Lower leg skin (tissue), 4 donors: Measurements from ENCODE around the gene CBFA2T3. TPM values are rescaled to one million over a fixed set of nuclear protein-coding genes. Genes with fewer than 3 reads are reported as not detected.

Experiments
- DNase-seq, 2 donors: peaks; one replicate each; pipeline ENCODE4 v3.0.0-alpha.2; 2019; ENCODE audit warnings: low spot score in 2 of 2
- H3K4me3 ChIP-seq: fragments of 200-600 bp; sonication (generic); 2 replicates; pipeline ENCODE4 v1.5.1; 2017; ENCODE audit warnings: mild to moderate bottlenecking, low read depth; ENCODE audit not compliant: poor library complexity, severe bottlenecking
- POLR2A ChIP-seq, 2 donors: fragments of 450-650 bp; IDR thresholded peaks; one replicate each; pipeline ENCODE4 v1.6.1; 2016 to 2017; ENCODE audit warnings: antibody characterized with exemption in 2 of 2, mild to moderate bottlenecking in 1 of 2, moderate library complexity in 1 of 2
- WGBS, 2 donors: methylation state at CpG; one replicate each; pipeline ENCODE4 v1.1.5; 2018; 5-methylcytosine and 5-hydroxymethylcytosine counted together
- intact Hi-C: fragments of 100-400 bp; cut with DNase I; formaldehyde crosslinking; loops from one replicate; pipeline ENCODE4 v1.15.0; 2023; ENCODE audit warnings: low total_unique reads
- total RNA-seq, 4 donors: library from RNA; depleted of rRNA; stranded (reverse); fragments of >200 nt; gene quantifications; one replicate each; pipeline ENCODE4 v1.1.0, GENCODE V29; 2016
- TF ChIP-seq, protein P1 (sequence below), 3 donors: fragments of 450-650 bp; IDR thresholded peaks; one replicate each; pipeline ENCODE4 v1.5.1; 2016; ENCODE audit warnings: antibody characterized with exemption in 3 of 3, mild to moderate bottlenecking in 3 of 3, moderate library complexity in 2 of 3

The CBFA2T3 gene
- total RNA-seq, 4 donors from 2014 or later = 0.93 to 4.4 (median 2.9) TPM

DNA sequence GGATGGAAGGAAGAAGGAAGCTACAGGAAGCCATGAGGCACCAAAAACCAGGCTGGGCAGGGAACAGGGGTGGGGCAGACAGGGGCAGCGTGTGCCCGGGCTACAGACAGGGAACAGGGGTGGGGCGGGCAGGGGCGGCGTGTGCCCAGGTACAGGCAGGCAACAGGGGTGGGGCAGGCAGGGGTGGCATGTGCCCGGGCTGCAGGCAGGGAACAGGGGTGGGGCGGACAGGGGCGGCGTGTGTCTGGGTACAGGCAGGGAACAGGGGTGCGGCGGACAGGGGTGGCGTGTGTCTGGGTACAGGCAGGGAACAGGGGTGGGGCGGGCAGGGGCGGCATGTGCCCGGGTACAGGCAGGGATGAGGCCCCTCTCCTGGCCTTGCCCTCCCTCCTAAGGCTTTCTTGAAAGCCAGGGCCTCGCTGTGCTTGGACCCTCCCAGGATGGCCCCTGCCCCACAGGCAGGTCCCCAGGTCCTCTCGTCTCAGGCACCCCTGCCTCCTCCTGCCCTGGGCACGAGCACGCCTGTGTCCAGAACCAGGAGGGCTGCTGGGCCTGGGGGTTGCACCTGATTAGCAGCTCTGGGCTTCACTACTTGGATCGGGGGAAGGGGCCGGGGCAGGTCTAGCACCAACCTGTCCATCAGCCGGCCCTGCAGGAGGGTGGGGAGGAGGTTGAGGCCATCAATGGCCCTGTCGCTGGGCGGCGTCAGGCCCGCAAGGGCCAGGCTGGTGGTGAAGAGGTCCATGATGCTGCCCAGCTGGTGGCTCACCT lies 150.8 kb downstream of the CBFA2T3 start:
- WGBS, 2 donors = 75 to 83% methylated on average over 21 to 26 of the region's 26 CpGs
- intact Hi-C loops = no loop called here
- DNase-seq = no peak
- no peak for TF ChIP-seq POLR2A (IDR thresholded peaks at IDR 0.05)
- TF ChIP-seq, protein P1, sequence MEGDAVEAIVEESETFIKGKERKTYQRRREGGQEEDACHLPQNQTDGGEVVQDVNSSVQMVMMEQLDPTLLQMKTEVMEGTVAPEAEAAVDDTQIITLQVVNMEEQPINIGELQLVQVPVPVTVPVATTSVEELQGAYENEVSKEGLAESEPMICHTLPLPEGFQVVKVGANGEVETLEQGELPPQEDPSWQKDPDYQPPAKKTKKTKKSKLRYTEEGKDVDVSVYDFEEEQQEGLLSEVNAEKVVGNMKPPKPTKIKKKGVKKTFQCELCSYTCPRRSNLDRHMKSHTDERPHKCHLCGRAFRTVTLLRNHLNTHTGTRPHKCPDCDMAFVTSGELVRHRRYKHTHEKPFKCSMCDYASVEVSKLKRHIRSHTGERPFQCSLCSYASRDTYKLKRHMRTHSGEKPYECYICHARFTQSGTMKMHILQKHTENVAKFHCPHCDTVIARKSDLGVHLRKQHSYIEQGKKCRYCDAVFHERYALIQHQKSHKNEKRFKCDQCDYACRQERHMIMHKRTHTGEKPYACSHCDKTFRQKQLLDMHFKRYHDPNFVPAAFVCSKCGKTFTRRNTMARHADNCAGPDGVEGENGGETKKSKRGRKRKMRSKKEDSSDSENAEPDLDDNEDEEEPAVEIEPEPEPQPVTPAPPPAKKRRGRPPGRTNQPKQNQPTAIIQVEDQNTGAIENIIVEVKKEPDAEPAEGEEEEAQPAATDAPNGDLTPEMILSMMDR (IDR thresholded peaks at IDR 0.05) = no peak
- H3K4me3 ChIP-seq = no peak overlapping the region

DNA sequence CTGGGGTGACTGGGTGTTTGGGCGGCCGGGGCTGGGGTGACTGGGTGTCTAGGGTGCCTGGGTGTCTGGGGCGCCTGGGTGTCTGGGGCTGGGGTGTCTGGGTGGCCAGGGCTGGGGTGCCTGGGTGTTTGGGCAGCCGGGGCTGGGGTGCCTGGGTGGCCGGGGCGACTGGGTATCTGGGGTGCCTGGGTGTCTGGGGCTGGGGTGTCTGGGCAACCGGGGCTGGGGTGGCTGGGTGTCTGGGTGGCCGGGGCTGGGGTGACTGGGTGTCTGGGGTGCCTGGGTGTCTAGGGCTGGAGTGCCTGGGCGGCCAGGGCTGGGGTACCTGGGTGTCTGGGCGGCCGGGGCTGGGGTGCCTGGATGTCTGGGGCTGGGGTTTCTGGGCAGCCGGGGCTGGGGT lies 151.9 kb downstream of the CBFA2T3 start:
- TF ChIP-seq POLR2A (IDR thresholded peaks at IDR 0.05) = no peak
- TF ChIP-seq, protein P1 (IDR thresholded peaks at IDR 0.05) = no peak
- no peak for DNase-seq
- WGBS, 2 donors = 87 to 92% methylated on average over 10 to 11 of the region's 12 CpGs
- no peak overlapping the region for H3K4me3 ChIP-seq
- intact Hi-C loops = no loop called here

Other genes with a start within 250 kb of the CBFA2T3 start
- 100 to 1,000 TPM; 196 to 281 (median 206) TPM for gene PIEZO1, start 192.0 kb downstream of the CBFA2T3 start, total RNA-seq
- gene CDT1, start 173.4 kb downstream of the CBFA2T3 start, total RNA-seq = 10 to 100 TPM in 2 of 4 donors, 1 to 10 TPM in 2; 2.9 to 14.7 (median 7.9) TPM
- 100 to 1,000 TPM; 276 to 310 (median 291) TPM for gene APRT, start 165.3 kb downstream of the CBFA2T3 start, total RNA-seq
- gene GALNS, start 120.3 kb downstream of the CBFA2T3 start, total RNA-seq = 10 to 100 TPM; 17.3 to 45.6 (median 37.3) TPM
- 10 to 100 TPM; 29.9 to 43.0 (median 38.6) TPM for gene TRAPPC2L, start 120.1 kb downstream of the CBFA2T3 start, total RNA-seq
- gene PABPN1L, start 110.5 kb downstream of the CBFA2T3 start, total RNA-seq = not detected
- 10 to 100 TPM; 22.7 to 42.3 (median 34.4) TPM for gene ACSF3, start 116.6 kb upstream of the CBFA2T3 start, total RNA-seq
- gene CDH15, start 194.5 kb upstream of the CBFA2T3 start, total RNA-seq = not detected
- 1 to 10 TPM in 3 of 4 donors, under 1 TPM in 1; 0.97 to 2.2 (median 1.7) TPM for gene SLC22A31, start 223.3 kb upstream of the CBFA2T3 start, total RNA-seq
- gene ZNF778, start 240.5 kb upstream of the CBFA2T3 start, total RNA-seq = 10 to 100 TPM; 10.9 to 34.8 (median 18.1) TPM